SJSA1 (cell line): ENCODE results near the gene DIS3L2. TPM values are rescaled to one million over a fixed set of nuclear protein-coding genes. Genes with fewer than 3 reads are reported as not detected.

Experiments used
- DNase-seq, 2 experiments: peaks; one replicate each; pipeline ENCODE4 v3.0.0-alpha.2; 2015 to 2020; ENCODE audit warnings: low spot score in 2 of 2, low read depth in 1 of 2
- H3K27ac ChIP-seq: fragments of 250-450 bp; sonication (Bioruptor Pico); 2 replicates; pipeline ENCODE4 v1.5.1; 2020; ENCODE audit warnings: mild to moderate bottlenecking, moderate library complexity
- H3K27me3 ChIP-seq: fragments of 250-450 bp; sonication (Bioruptor Pico); replicated peaks from 2 replicates; pipeline ENCODE4 v1.5.1; 2020; ENCODE audit warnings: mild to moderate bottlenecking, moderate library complexity
- H3K36me3 ChIP-seq: fragments of 250-450 bp; sonication (Bioruptor Pico); 2 replicates; pipeline ENCODE4 v1.5.1; 2020; ENCODE audit warnings: mild to moderate bottlenecking
- H3K4me1 ChIP-seq: fragments of 250-450 bp; sonication (Bioruptor Pico); replicated peaks from 2 replicates; pipeline ENCODE4 v1.6.1; 2021; ENCODE audit warnings: mild to moderate bottlenecking
- H3K4me3 ChIP-seq: fragments of 250-450 bp; sonication (Bioruptor Pico); 2 replicates; pipeline ENCODE4 v1.5.1; 2020; ENCODE audit warnings: mild to moderate bottlenecking
- H3K9me3 ChIP-seq: fragments of 250-450 bp; sonication (Bioruptor Pico); replicated peaks from 2 replicates; pipeline ENCODE4 v1.5.1; 2020; ENCODE audit warnings: mild to moderate bottlenecking
- total RNA-seq: library from RNA; depleted of rRNA; stranded (reverse); fragments of >200 nt; shearing (Covaris generic); gene quantifications from 2 replicates; pipeline ENCODE4 v1.2.3, GENCODE V29; 2014

Gene DIS3L2
- total RNA-seq, 1 experiment from 2014 or later, result 20.6 TPM

GRCh38 chr2:232290668-232291067 is 329.2 kb downstream of the DIS3L2 start:
- H3K27me3 ChIP-seq, result no peaks in the 10 kb centered on the region
- no peak overlapping the region for H3K27ac ChIP-seq
- peaks cover 11% of the 10 kb centered on the region for H3K4me1 ChIP-seq
- no peak overlapping the region for H3K4me3 ChIP-seq
- H3K9me3 ChIP-seq, result no peaks in the 10 kb centered on the region
- no peak for DNase-seq
- H3K36me3 ChIP-seq, result no peaks in the 10 kb centered on the region

GRCh38 chr2:232291343-232291742 is 329.8 kb downstream of the DIS3L2 start:
- DNase-seq, result no peak
- no peak overlapping the region for H3K27ac ChIP-seq
- H3K27me3 ChIP-seq, result no peaks in the 10 kb centered on the region
- peaks cover 15% of the 10 kb centered on the region for H3K4me1 ChIP-seq
- no peaks in the 10 kb centered on the region for H3K36me3 ChIP-seq
- no peak overlapping the region for H3K4me3 ChIP-seq
- H3K9me3 ChIP-seq, result no peaks in the 10 kb centered on the region

GRCh38 chr2:232292395-232293154 is 331.1 kb downstream of the DIS3L2 start:
- Histone ChIP-seq H3K4me1 (peaks cover 26% of the 10 kb centered on the region), H3K27ac (no peak overlapping the region), H3K4me3 (no peak overlapping the region), H3K9me3 (no peaks in the 10 kb centered on the region), H3K27me3 (no peaks in the 10 kb centered on the region), H3K36me3 (no peaks in the 10 kb centered on the region)
- DNase-seq, result peak; percentile 70 to 74

- no peaks in the 10 kb centered on the region for H3K27me3 ChIP-seq
- no peak for DNase-seq
- H3K36me3 ChIP-seq, result no peaks in the 10 kb centered on the region
- peaks cover 26% of the 10 kb centered on the region for H3K4me1 ChIP-seq
- H3K27ac ChIP-seq, result no peak overlapping the region
- H3K9me3 ChIP-seq, result no peaks in the 10 kb centered on the region
- no peak overlapping the region for H3K4me3 ChIP-seq
Observed at GRCh38 chr2:232293191-232293590, 331.7 kb downstream of the DIS3L2 start.

- H3K27ac ChIP-seq, result peak overlapping the region; percentile 60
- peaks cover 30% of the 10 kb centered on the region for H3K4me1 ChIP-seq
- H3K4me3 ChIP-seq, result no peak overlapping the region
- DNase-seq, result no peak
- no peaks in the 10 kb centered on the region for H3K36me3 ChIP-seq
- no peaks in the 10 kb centered on the region for H3K9me3 ChIP-seq
- H3K27me3 ChIP-seq, result no peaks in the 10 kb centered on the region
Observed at GRCh38 chr2:232295971-232296370, 334.5 kb downstream of the DIS3L2 start.

- Histone ChIP-seq H3K4me1 (peaks cover 40% of the 10 kb centered on the region), H3K27me3 (no peaks in the 10 kb centered on the region), H3K36me3 (no peaks in the 10 kb centered on the region), H3K4me3 (no peak overlapping the region), H3K27ac (peak overlapping the region; percentile 60), H3K9me3 (no peaks in the 10 kb centered on the region)
- peak; percentile 72 to 77 for DNase-seq
Observed at GRCh38 chr2:232296776-232297525, 335.4 kb downstream of the DIS3L2 start.

- Histone ChIP-seq H3K4me3 (no peak overlapping the region), H3K36me3 (no peaks in the 10 kb centered on the region), H3K4me1 (peaks cover 30% of the 10 kb centered on the region), H3K27ac (no peak overlapping the region), H3K27me3 (no peaks in the 10 kb centered on the region), H3K9me3 (no peaks in the 10 kb centered on the region)
- DNase-seq, result peak in 1 of 2 experiments; percentile 22
Observed at GRCh38 chr2:232299084-232299483, 337.6 kb downstream of the DIS3L2 start.

GRCh38 chr2:232299927-232300674 is 338.6 kb downstream of the DIS3L2 start:
- Histone ChIP-seq H3K4me1 (peaks cover 30% of the 10 kb centered on the region), H3K4me3 (no peak overlapping the region), H3K9me3 (no peaks in the 10 kb centered on the region), H3K36me3 (no peaks in the 10 kb centered on the region), H3K27ac (no peak overlapping the region), H3K27me3 (no peaks in the 10 kb centered on the region)
- no peak for DNase-seq

GRCh38 chr2:232300894-232301387 is 339.4 kb downstream of the DIS3L2 start:
- DNase-seq, result peak; percentile 60 to 86
- H3K27me3 ChIP-seq, result no peaks in the 10 kb centered on the region

GRCh38 chr2:232304236-232304635 is 342.7 kb downstream of the DIS3L2 start:
- H3K4me3 ChIP-seq, result no peak overlapping the region
- no peaks in the 10 kb centered on the region for H3K36me3 ChIP-seq
- no peaks in the 10 kb centered on the region for H3K27me3 ChIP-seq
- no peaks in the 10 kb centered on the region for H3K9me3 ChIP-seq
- H3K27ac ChIP-seq, result no peak overlapping the region
- H3K4me1 ChIP-seq, result peaks cover 14% of the 10 kb centered on the region
- DNase-seq, result no peak

More at GRCh38 chr2:232300894-232301387, 339.4 kb downstream of the DIS3L2 start:
- H3K4me3 ChIP-seq, result no peak overlapping the region
- H3K27ac ChIP-seq, result peak overlapping the region; percentile 53
- no peaks in the 10 kb centered on the region for H3K9me3 ChIP-seq
- peaks cover 30% of the 10 kb centered on the region for H3K4me1 ChIP-seq
- H3K36me3 ChIP-seq, result no peaks in the 10 kb centered on the region

GRCh38 chr2:232306741-232307305 is 345.3 kb downstream of the DIS3L2 start:
- DNase-seq, result no peak
- H3K9me3 ChIP-seq, result no peaks in the 10 kb centered on the region
- no peaks in the 10 kb centered on the region for H3K36me3 ChIP-seq
- peaks cover 2% of the 10 kb centered on the region; the same call in 1 of the 2 replicates for H3K4me1 ChIP-seq
- no peak overlapping the region for H3K4me3 ChIP-seq
- H3K27me3 ChIP-seq, result no peaks in the 10 kb centered on the region
- no peak overlapping the region for H3K27ac ChIP-seq

GRCh38 chr2:232307854-232308253 is 346.3 kb downstream of the DIS3L2 start:
- Histone ChIP-seq H3K4me1 (no peaks in the 10 kb centered on the region), H3K4me3 (no peak overlapping the region), H3K36me3 (no peaks in the 10 kb centered on the region), H3K27me3 (no peaks in the 10 kb centered on the region), H3K9me3 (no peaks in the 10 kb centered on the region; the same call in none of the 2 replicates), H3K27ac (no peak overlapping the region)
- no peak for DNase-seq

GRCh38 chr2:232308986-232309385 is 347.5 kb downstream of the DIS3L2 start:
- peaks cover 7% of the 10 kb centered on the region for H3K9me3 ChIP-seq
- no peak overlapping the region for H3K27ac ChIP-seq
- H3K4me3 ChIP-seq, result no peak overlapping the region
- no peak for DNase-seq
- no peaks in the 10 kb centered on the region for H3K36me3 ChIP-seq
- H3K4me1 ChIP-seq, result no peaks in the 10 kb centered on the region
- H3K27me3 ChIP-seq, result no peaks in the 10 kb centered on the region
